WTC11 (cell line): ENCODE results near the gene SAMD4A. TPM values are rescaled to one million over a fixed set of nuclear protein-coding genes. Genes with fewer than 3 reads are reported as not detected.

Experiments used
- ATAC-seq: fragments of 200-7000 bp; cut with Tn5 transposase; 2 replicates; pipeline ENCODE4 v1.10.0; 2021; ENCODE audit warnings: mild to moderate bottlenecking, moderate library complexity
- CTCF ChIA-PET: fragments of 300-600 bp; sonication (Branson Sonifier 250); formaldehyde crosslinking; loops from one replicate; lab custom pipeline; 2021; ENCODE audit warnings: antibody characterized with exemption; lab: Charles Lee
- POLR2A ChIA-PET: fragments of 350-600 bp; sonication (Branson Sonifier 250); formaldehyde crosslinking; loops from one replicate; lab custom pipeline; 2021; ENCODE audit warnings: antibody characterized with exemption; lab: Charles Lee
- DNase-seq: peaks from one replicate; pipeline ENCODE4 v3.0.0; 2021; ENCODE audit warnings: low spot score
- H3K27ac Mint-ChIP-seq: 2 replicates; pipeline ENCODE4 v1.8.0; 2021; ENCODE audit warnings: mixed read lengths
- H3K27me3 Mint-ChIP-seq: 2 replicates; pipeline ENCODE4 v1.8.0; 2021; ENCODE audit warnings: low read depth, mild to moderate bottlenecking, moderate library complexity, mixed read lengths
- H3K36me3 Mint-ChIP-seq: 2 replicates; pipeline ENCODE4 v1.8.0; 2021; ENCODE audit warnings: mixed read lengths
- H3K4me1 Mint-ChIP-seq: 2 replicates; pipeline ENCODE4 v1.8.0; 2022; ENCODE audit warnings: mixed read lengths
- H3K4me3 Mint-ChIP-seq: 2 replicates; pipeline ENCODE4 v1.8.0; 2021; ENCODE audit warnings: mild to moderate bottlenecking, moderate library complexity, mixed read lengths
- H3K9me3 Mint-ChIP-seq: 2 replicates; pipeline ENCODE4 v1.8.0; 2021; ENCODE audit warnings: mixed read lengths
- E2F5 ChIP-seq: sonication (generic); formaldehyde crosslinking; IDR thresholded peaks from 2 replicates; pipeline ENCODE4 v1.8.1; 2022; ENCODE audit warnings: mild to moderate bottlenecking, moderate library complexity, missing genetic modification reagents
- ELF4 ChIP-seq: sonication (generic); formaldehyde crosslinking; IDR thresholded peaks from 2 replicates; pipeline ENCODE4 v1.8.1; 2022; ENCODE audit warnings: low read depth, mild to moderate bottlenecking, moderate library complexity, missing genetic modification reagents
- ETV6 ChIP-seq: sonication (generic); formaldehyde crosslinking; IDR thresholded peaks from 2 replicates; pipeline ENCODE4 v1.8.1; 2022; ENCODE audit warnings: mild to moderate bottlenecking, missing genetic modification reagents
- FOXP1 ChIP-seq: sonication (generic); formaldehyde crosslinking; IDR thresholded peaks from 2 replicates; pipeline ENCODE4 v1.8.0; 2022; ENCODE audit warnings: missing genetic modification reagents, mild to moderate bottlenecking, moderate library complexity, borderline replicate concordance
- HMGXB4 ChIP-seq: sonication (generic); formaldehyde crosslinking; IDR thresholded peaks from 2 replicates; pipeline ENCODE4 v1.8.1; 2023; ENCODE audit warnings: mild to moderate bottlenecking, moderate library complexity, missing genetic modification reagents
- JAZF1 ChIP-seq: fragments of 250-450 bp; sonication (Bioruptor Pico); IDR thresholded peaks from 2 replicates; pipeline ENCODE4 v1.9.0; 2021; ENCODE audit warnings: moderate library complexity, mild to moderate bottlenecking, inconsistent platforms
- MAX ChIP-seq: sonication (generic); formaldehyde crosslinking; IDR thresholded peaks from 2 replicates; pipeline ENCODE4 v1.8.0; 2022; ENCODE audit warnings: mild to moderate bottlenecking, missing genetic modification reagents
- MXD4 ChIP-seq: fragments of 250-450 bp; sonication (Bioruptor Pico); IDR thresholded peaks from 2 replicates; pipeline ENCODE4 v1.8.0; 2021; ENCODE audit warnings: mild to moderate bottlenecking, moderate library complexity, borderline replicate concordance
- PRDM15 ChIP-seq: sonication (generic); formaldehyde crosslinking; IDR thresholded peaks from 2 replicates; pipeline ENCODE4 v1.8.0; 2022; ENCODE audit warnings: missing genetic modification reagents
- TEAD1 ChIP-seq: sonication (generic); formaldehyde crosslinking; IDR thresholded peaks from 2 replicates; pipeline ENCODE4 v1.8.0; 2022; ENCODE audit warnings: mild to moderate bottlenecking, missing genetic modification reagents
- ZNF138 ChIP-seq: sonication (generic); formaldehyde crosslinking; conservative IDR thresholded peaks from 2 replicates; pipeline ENCODE4 v1.8.1; 2022; ENCODE audit warnings: mild to moderate bottlenecking, moderate library complexity, missing genetic modification reagents
- ZNF281 ChIP-seq: sonication (generic); formaldehyde crosslinking; IDR thresholded peaks from 2 replicates; pipeline ENCODE4 v1.8.0; 2023; ENCODE audit warnings: mild to moderate bottlenecking, missing genetic modification reagents
- total RNA-seq: library from RNA; stranded (reverse); gene quantifications from 3 replicates; pipeline ENCODE4 v1.2.3, GENCODE V29; 2021
- TF ChIP-seq, protein P1 (sequence below): sonication (generic); formaldehyde crosslinking; IDR thresholded peaks from 2 replicates; pipeline ENCODE4 v1.8.0; 2023; ENCODE audit warnings: missing genetic modification reagents, mild to moderate bottlenecking, borderline replicate concordance
- TF ChIP-seq, protein P2 (sequence below): sonication (generic); formaldehyde crosslinking; conservative IDR thresholded peaks from 2 replicates; pipeline ENCODE4 v1.8.1; 2022; ENCODE audit warnings: mild to moderate bottlenecking, missing genetic modification reagents
- TF ChIP-seq, protein P3 (sequence below): sonication (generic); formaldehyde crosslinking; IDR thresholded peaks from 2 replicates; pipeline ENCODE4 v1.8.1; 2022; ENCODE audit warnings: low read depth, missing genetic modification reagents, borderline replicate concordance
- TF ChIP-seq, protein P4 (sequence below): fragments of 250-450 bp; sonication (Bioruptor Pico); IDR thresholded peaks from 2 replicates; pipeline ENCODE4 v1.9.0; 2021; ENCODE audit warnings: moderate library complexity, mild to moderate bottlenecking, inconsistent platforms, borderline replicate concordance

The SAMD4A gene
- total RNA-seq, 1 experiment from 2014 or later = 6.0 TPM

DNA sequence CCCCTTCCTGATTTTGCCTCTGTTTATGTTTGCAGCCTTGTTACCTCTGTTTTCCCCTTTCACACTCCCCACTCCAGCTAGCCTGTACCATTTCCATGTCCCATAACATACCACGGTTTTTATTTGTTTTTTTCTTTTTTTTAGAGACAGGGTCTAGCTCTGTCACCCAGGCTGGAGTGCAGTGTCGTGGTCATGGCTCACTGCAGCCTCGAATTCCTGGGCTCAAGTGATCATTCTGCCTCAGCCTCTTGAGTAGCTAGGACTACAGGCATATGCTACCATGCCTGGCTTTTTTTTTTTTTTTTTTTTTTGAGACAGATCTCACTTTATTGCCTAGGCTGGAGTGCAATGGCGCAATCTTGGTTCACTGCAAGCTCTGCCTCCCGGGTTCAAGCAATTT is 18.4 kb upstream of the SAMD4A start (continued):
- TF ChIP-seq PRDM15 (CRISPR knock-in tag) = no peak
- TF ChIP-seq ETV6 (CRISPR knock-in tag) = no peak
- no peak for TF ChIP-seq TEAD1 (CRISPR knock-in tag)
- TF ChIP-seq FOXP1 (CRISPR knock-in tag) = no peak
- no peak for TF ChIP-seq ELF4

DNA sequence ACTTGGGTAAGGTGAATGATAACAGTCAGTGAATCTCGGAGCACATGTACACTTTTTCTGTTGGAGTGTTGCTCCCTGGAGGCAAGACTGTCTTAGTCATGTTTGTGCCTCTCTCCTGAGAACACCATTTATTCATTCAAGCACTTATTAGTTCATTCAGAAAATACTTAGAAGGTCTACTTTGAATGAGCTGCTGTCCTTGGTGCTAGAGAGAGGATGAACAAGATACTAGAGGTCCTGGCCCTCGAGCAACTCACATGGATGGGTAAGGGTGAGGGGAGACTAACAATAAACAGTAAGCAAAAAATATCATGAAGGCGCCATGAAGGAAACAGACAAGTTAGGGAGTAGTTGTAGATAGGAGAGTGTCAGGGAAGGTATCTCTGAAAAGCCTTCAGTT is 17.1 kb upstream of the SAMD4A start:
- H3K27ac Mint-ChIP-seq = no peak overlapping the region; the same call in 1 of the 2 replicates
- H3K9me3 Mint-ChIP-seq = no peaks in the 10 kb centered on the region
- ChIA-PET CTCF (interaction anchor here (1.1 kb wide), 1 partner anchor 224 kb away, joined by 5 read pairs; no protein-coding TSS in a partner anchor), POLR2A (no interaction called here)
- ATAC-seq (peak; percentile 39), DNase-seq (no peak)
- H3K4me3 Mint-ChIP-seq = no peak overlapping the region
- H3K27me3 Mint-ChIP-seq = no peaks in the 10 kb centered on the region
- H3K4me1 Mint-ChIP-seq = peaks cover 11% of the 10 kb centered on the region
- no peaks in the 10 kb centered on the region for H3K36me3 Mint-ChIP-seq
- TF ChIP-seq ZNF138 (no peak), E2F5 (no peak), JAZF1 (CRISPR knock-in tag) (no peak), HMGXB4 (CRISPR knock-in tag) (no peak), MXD4 (CRISPR knock-in tag) (no peak), ZNF281 (CRISPR knock-in tag) (no peak), MAX (CRISPR knock-in tag) (no peak)
- TF ChIP-seq, protein P1, sequence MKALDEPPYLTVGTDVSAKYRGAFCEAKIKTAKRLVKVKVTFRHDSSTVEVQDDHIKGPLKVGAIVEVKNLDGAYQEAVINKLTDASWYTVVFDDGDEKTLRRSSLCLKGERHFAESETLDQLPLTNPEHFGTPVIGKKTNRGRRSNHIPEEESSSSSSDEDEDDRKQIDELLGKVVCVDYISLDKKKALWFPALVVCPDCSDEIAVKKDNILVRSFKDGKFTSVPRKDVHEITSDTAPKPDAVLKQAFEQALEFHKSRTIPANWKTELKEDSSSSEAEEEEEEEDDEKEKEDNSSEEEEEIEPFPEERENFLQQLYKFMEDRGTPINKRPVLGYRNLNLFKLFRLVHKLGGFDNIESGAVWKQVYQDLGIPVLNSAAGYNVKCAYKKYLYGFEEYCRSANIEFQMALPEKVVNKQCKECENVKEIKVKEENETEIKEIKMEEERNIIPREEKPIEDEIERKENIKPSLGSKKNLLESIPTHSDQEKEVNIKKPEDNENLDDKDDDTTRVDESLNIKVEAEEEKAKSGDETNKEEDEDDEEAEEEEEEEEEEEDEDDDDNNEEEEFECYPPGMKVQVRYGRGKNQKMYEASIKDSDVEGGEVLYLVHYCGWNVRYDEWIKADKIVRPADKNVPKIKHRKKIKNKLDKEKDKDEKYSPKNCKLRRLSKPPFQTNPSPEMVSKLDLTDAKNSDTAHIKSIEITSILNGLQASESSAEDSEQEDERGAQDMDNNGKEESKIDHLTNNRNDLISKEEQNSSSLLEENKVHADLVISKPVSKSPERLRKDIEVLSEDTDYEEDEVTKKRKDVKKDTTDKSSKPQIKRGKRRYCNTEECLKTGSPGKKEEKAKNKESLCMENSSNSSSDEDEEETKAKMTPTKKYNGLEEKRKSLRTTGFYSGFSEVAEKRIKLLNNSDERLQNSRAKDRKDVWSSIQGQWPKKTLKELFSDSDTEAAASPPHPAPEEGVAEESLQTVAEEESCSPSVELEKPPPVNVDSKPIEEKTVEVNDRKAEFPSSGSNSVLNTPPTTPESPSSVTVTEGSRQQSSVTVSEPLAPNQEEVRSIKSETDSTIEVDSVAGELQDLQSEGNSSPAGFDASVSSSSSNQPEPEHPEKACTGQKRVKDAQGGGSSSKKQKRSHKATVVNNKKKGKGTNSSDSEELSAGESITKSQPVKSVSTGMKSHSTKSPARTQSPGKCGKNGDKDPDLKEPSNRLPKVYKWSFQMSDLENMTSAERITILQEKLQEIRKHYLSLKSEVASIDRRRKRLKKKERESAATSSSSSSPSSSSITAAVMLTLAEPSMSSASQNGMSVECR (CRISPR knock-in tag) = no peak
- TF ChIP-seq, protein P2, sequence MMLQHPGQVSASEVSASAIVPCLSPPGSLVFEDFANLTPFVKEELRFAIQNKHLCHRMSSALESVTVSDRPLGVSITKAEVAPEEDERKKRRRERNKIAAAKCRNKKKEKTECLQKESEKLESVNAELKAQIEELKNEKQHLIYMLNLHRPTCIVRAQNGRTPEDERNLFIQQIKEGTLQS (CRISPR knock-in tag) = no peak
- TF ChIP-seq, protein P3, sequence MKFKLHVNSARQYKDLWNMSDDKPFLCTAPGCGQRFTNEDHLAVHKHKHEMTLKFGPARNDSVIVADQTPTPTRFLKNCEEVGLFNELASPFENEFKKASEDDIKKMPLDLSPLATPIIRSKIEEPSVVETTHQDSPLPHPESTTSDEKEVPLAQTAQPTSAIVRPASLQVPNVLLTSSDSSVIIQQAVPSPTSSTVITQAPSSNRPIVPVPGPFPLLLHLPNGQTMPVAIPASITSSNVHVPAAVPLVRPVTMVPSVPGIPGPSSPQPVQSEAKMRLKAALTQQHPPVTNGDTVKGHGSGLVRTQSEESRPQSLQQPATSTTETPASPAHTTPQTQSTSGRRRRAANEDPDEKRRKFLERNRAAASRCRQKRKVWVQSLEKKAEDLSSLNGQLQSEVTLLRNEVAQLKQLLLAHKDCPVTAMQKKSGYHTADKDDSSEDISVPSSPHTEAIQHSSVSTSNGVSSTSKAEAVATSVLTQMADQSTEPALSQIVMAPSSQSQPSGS = no peak
- TF ChIP-seq, protein P4, sequence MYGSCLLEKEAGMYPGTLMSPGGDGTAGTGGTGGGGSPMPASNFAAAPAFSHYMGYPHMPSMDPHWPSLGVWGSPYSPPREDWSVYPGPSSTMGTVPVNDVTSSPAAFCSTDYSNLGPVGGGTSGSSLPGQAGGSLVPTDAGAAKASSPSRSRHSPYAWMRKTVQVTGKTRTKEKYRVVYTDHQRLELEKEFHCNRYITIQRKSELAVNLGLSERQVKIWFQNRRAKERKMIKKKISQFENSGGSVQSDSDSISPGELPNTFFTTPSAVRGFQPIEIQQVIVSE (CRISPR knock-in tag) = no peak
